ENCODE results near the gene ENTPD7.

The ENTPD7 gene

GRCh38 chr10:99754670-99755069 lies 95.4 kb downstream of the ENTPD7 start:
- DNase-seq, result no peak

All from hematopoietic multipotent progenitor cell treated with erythropoietin and hydrocortisone succinate and interleukin-3 and kit ligand, for 8 days (in vitro differentiated cells).